A549 (cell line): ENCODE results near the gene CAV2.

ENCODE experiments used
- FOXS1 ChIP-seq: fragments of 250-450 bp; sonication (Bioruptor Pico); IDR thresholded peaks from 2 replicates; pipeline ENCODE4 v1.5.0; 2020; ENCODE audit warnings: mild to moderate bottlenecking, moderate library complexity
- MYC ChIP-seq: IDR thresholded peaks from 2 replicates; pipeline ENCODE4 v1.6.1; 2012; ENCODE audit warnings: mild to moderate bottlenecking, inconsistent platforms, low read length, improper control_type of control experiment, borderline replicate concordance
- POLR2A ChIP-seq: IDR thresholded peaks from 2 replicates; pipeline ENCODE4 v1.6.1; 2012; ENCODE audit warnings: mild to moderate bottlenecking, low read length
- POLR2AphosphoS2 ChIP-seq: conservative IDR thresholded peaks from 2 replicates; pipeline ENCODE4 v1.6.1; 2012; ENCODE audit warnings: low read length, improper control_type of control experiment, inconsistent platforms
- RAD21 ChIP-seq, 2 experiments: fragments of >200 bp in 1 of 2; sonication (Bioruptor Twin) in 1 of 2; formaldehyde crosslinking in 1 of 2; IDR thresholded peaks in 1 of 2; conservative IDR thresholded peaks in 1 of 2; 2 replicates in 1 of 2; 3 replicates in 1 of 2; pipeline ENCODE4 v1.6.1; 2012 to 2018; ENCODE audit warnings: inconsistent platforms in 1 of 2
- TP53 ChIP-seq: fragments of 250-450 bp; sonication (Bioruptor Pico); IDR thresholded peaks from 2 replicates; pipeline ENCODE4 v1.5.0; 2021; ENCODE audit warnings: mild to moderate bottlenecking, moderate library complexity
- ZFP36 ChIP-seq: fragments of 450-650 bp; IDR thresholded peaks from 2 replicates; pipeline ENCODE4 v1.6.1; 2014; ENCODE audit warnings: borderline replicate concordance; ENCODE audit not compliant: partially characterized antibody
- ZNF302 ChIP-seq: fragments of 250-450 bp; sonication (Bioruptor Pico); IDR thresholded peaks from 2 replicates; pipeline ENCODE4 v1.9.0; 2021; ENCODE audit warnings: inconsistent platforms, mild to moderate bottlenecking, moderate library complexity
- TF ChIP-seq, protein P1 (sequence below): fragments of >200 bp; sonication (Bioruptor Twin); formaldehyde crosslinking; IDR thresholded peaks from 3 replicates; pipeline ENCODE4 v1.5.1; 2016
- TF ChIP-seq, protein P2 (sequence below): fragments of 150-350 bp; IDR thresholded peaks from 2 replicates; pipeline ENCODE4 v1.6.1; 2014; ENCODE audit warnings: low read depth, mild to moderate bottlenecking, low read length
- TF ChIP-seq, protein P3 (sequence below): fragments of 200-600 bp; sonication (generic); IDR thresholded peaks from 2 replicates; pipeline ENCODE4 v1.6.1; 2016; ENCODE audit warnings: antibody characterized with exemption, mild to moderate bottlenecking, moderate library complexity
- TF ChIP-seq, protein P4 (sequence below): IDR thresholded peaks from 2 replicates; pipeline ENCODE4 v1.6.1; 2012

DNA sequence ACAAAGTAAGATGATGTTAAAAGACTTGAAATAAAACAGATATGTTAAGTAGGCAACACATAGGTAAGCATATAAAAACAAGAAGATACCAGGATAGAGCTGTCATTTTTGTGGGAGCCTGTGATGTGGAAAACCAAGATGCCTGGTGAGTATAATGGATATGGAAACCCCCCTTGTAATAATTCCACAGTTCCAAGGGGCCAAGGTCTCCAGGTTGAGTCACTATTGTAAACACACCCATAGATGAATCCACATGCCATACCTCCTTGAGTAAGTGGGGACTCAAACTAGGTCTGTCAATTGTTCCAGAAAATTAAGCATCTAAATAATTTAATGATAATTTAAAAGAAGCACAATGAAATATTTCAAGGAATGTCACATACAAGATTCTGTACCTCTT is 41.2 kb downstream of the CAV2 start:
- TF ChIP-seq, protein P1, sequence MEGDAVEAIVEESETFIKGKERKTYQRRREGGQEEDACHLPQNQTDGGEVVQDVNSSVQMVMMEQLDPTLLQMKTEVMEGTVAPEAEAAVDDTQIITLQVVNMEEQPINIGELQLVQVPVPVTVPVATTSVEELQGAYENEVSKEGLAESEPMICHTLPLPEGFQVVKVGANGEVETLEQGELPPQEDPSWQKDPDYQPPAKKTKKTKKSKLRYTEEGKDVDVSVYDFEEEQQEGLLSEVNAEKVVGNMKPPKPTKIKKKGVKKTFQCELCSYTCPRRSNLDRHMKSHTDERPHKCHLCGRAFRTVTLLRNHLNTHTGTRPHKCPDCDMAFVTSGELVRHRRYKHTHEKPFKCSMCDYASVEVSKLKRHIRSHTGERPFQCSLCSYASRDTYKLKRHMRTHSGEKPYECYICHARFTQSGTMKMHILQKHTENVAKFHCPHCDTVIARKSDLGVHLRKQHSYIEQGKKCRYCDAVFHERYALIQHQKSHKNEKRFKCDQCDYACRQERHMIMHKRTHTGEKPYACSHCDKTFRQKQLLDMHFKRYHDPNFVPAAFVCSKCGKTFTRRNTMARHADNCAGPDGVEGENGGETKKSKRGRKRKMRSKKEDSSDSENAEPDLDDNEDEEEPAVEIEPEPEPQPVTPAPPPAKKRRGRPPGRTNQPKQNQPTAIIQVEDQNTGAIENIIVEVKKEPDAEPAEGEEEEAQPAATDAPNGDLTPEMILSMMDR, result no peak
- TF ChIP-seq ZFP36 (no peak), RAD21 (conservative IDR thresholded peaks at IDR 0.05 in 1 of 2, IDR thresholded peaks at IDR 0.05 in 1 of 2) (no peak), ZNF302 (CRISPR knock-in tag) (no peak), POLR2AphosphoS2 (no peak), POLR2A (no peak), TP53 (CRISPR knock-in tag) (no peak), MYC (no peak), FOXS1 (CRISPR knock-in tag) (no peak)
- TF ChIP-seq, protein P2, sequence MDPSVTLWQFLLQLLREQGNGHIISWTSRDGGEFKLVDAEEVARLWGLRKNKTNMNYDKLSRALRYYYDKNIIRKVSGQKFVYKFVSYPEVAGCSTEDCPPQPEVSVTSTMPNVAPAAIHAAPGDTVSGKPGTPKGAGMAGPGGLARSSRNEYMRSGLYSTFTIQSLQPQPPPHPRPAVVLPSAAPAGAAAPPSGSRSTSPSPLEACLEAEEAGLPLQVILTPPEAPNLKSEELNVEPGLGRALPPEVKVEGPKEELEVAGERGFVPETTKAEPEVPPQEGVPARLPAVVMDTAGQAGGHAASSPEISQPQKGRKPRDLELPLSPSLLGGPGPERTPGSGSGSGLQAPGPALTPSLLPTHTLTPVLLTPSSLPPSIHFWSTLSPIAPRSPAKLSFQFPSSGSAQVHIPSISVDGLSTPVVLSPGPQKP, result no peak
- TF ChIP-seq, protein P3, sequence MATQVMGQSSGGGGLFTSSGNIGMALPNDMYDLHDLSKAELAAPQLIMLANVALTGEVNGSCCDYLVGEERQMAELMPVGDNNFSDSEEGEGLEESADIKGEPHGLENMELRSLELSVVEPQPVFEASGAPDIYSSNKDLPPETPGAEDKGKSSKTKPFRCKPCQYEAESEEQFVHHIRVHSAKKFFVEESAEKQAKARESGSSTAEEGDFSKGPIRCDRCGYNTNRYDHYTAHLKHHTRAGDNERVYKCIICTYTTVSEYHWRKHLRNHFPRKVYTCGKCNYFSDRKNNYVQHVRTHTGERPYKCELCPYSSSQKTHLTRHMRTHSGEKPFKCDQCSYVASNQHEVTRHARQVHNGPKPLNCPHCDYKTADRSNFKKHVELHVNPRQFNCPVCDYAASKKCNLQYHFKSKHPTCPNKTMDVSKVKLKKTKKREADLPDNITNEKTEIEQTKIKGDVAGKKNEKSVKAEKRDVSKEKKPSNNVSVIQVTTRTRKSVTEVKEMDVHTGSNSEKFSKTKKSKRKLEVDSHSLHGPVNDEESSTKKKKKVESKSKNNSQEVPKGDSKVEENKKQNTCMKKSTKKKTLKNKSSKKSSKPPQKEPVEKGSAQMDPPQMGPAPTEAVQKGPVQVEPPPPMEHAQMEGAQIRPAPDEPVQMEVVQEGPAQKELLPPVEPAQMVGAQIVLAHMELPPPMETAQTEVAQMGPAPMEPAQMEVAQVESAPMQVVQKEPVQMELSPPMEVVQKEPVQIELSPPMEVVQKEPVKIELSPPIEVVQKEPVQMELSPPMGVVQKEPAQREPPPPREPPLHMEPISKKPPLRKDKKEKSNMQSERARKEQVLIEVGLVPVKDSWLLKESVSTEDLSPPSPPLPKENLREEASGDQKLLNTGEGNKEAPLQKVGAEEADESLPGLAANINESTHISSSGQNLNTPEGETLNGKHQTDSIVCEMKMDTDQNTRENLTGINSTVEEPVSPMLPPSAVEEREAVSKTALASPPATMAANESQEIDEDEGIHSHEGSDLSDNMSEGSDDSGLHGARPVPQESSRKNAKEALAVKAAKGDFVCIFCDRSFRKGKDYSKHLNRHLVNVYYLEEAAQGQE, result no peak
- TF ChIP-seq, protein P4, sequence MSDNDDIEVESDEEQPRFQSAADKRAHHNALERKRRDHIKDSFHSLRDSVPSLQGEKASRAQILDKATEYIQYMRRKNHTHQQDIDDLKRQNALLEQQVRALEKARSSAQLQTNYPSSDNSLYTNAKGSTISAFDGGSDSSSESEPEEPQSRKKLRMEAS, result 0 out of 2 replicates have a peak, but pooled peaks have one; percentile 20
